GM21515 (cell line): ENCODE measurements around the gene ARPC3.
"Not testable (repeated sequence)": the region's sequence is repeated elsewhere in the genome, so short reads cannot be mapped to it uniquely, and the experiment has no call there.

ENCODE experiments used
- ATAC-seq: cut with Tn5 transposase; IDR thresholded peaks from one replicate; pipeline ENCODE4 v1.9.1; 2021; ENCODE audit not compliant: unreplicated experiment

ARPC3 gene

GRCh38 chr12:110449799-110450497 is at the start of gene ARPC3:
Gene ARPC3 (minus strand): TSS chr12:110450337. CDS start chr12:110450260, 77 bp downstream.
- peak; percentile 90 for ATAC-seq

- no peak for ATAC-seq
Observed at GRCh38 chr12:110498984-110499706, 49.0 kb upstream of the ARPC3 start.

- ATAC-seq = no peak
Observed at GRCh38 chr12:110475426-110475825, 25.3 kb upstream of the ARPC3 start.

GRCh38 chr12:110468214-110469048 is 18.3 kb upstream of the ARPC3 start, which contains the start of the genes FAM216A and GPN3:
Gene FAM216A (plus strand): TSS chr12:110468845. CDS start chr12:110468876, 31 bp downstream.
Gene GPN3 (minus strand): TSS chr12:110468257. CDS start chr12:110468203, 54 bp downstream.
- peak; percentile 76 for ATAC-seq

- no peak for ATAC-seq
Observed at GRCh38 chr12:110467847-110468213, 17.7 kb upstream of the ARPC3 start.

GRCh38 chr12:110466791-110467190 is 16.7 kb upstream of the ARPC3 start:
- no peak for ATAC-seq

GRCh38 chr12:110465765-110466164 is 15.6 kb upstream of the ARPC3 start:
- ATAC-seq = not testable (repeated sequence)

GRCh38 chr12:110465024-110465423 is 14.9 kb upstream of the ARPC3 start:
- no peak for ATAC-seq

GRCh38 chr12:110461189-110461588 is 11.1 kb upstream of the ARPC3 start:
- not testable (repeated sequence) for ATAC-seq

GRCh38 chr12:110458756-110459155 is 8.6 kb upstream of the ARPC3 start:
- no peak for ATAC-seq

- ATAC-seq = no peak
Observed at GRCh38 chr12:110453569-110454296, 3.6 kb upstream of the ARPC3 start.

GRCh38 chr12:110451263-110451662 is 1.1 kb upstream of the ARPC3 start:
- no peak for ATAC-seq

GRCh38 chr12:110444455-110444854 is 5.7 kb downstream of the ARPC3 start:
- ATAC-seq = no peak

- no peak for ATAC-seq
Observed at GRCh38 chr12:110436231-110436630, 13.9 kb downstream of the ARPC3 start.

GRCh38 chr12:110431957-110432587 is 18.1 kb downstream of the ARPC3 start:
- no peak for ATAC-seq

GRCh38 chr12:110429676-110430075 is 20.5 kb downstream of the ARPC3 start:
- ATAC-seq = not testable (repeated sequence)

- ATAC-seq = no peak
Observed at GRCh38 chr12:110426406-110426805, 23.7 kb downstream of the ARPC3 start.

- ATAC-seq = no peak
Observed at GRCh38 chr12:110424237-110424636, 25.9 kb downstream of the ARPC3 start.

- ATAC-seq = no peak
Observed at GRCh38 chr12:110421701-110422100, 28.4 kb downstream of the ARPC3 start.

- ATAC-seq = no peak
Observed at GRCh38 chr12:110421159-110421661, 28.9 kb downstream of the ARPC3 start.
